SK-N-SH (cell line): Measurements from ENCODE around the gene ATXN2.

ENCODE experiments used
- GABPA ChIP-seq: IDR thresholded peaks from 2 replicates; pipeline ENCODE4 v1.4.0; 2012; ENCODE audit warnings: low read depth, mild to moderate bottlenecking
- POLR2AphosphoS5 ChIP-seq: IDR thresholded peaks from 2 replicates; pipeline ENCODE4 v1.6.1; 2012; ENCODE audit warnings: low read depth, low read length
- RFX5 ChIP-seq: IDR thresholded peaks from 2 replicates; pipeline ENCODE4 v1.6.1; 2012; ENCODE audit warnings: mild to moderate bottlenecking, improper control_type of control experiment, low read length
- TAF1 ChIP-seq: IDR thresholded peaks from 2 replicates; pipeline ENCODE4 v1.6.1; 2012; ENCODE audit warnings: low read depth, mild to moderate bottlenecking, low read length, moderate library complexity, borderline replicate concordance
- TF ChIP-seq, protein P1 (sequence below): fragments of 200-600 bp; sonication (generic); IDR thresholded peaks from 2 replicates; pipeline ENCODE4 v1.6.1; 2017; ENCODE audit warnings: antibody characterized with exemption, mild to moderate bottlenecking, moderate library complexity
- TF ChIP-seq, protein P2 (sequence below): IDR thresholded peaks from 2 replicates; pipeline ENCODE4 v1.4.0; 2012; ENCODE audit warnings: low read depth
- TF ChIP-seq, protein P3 (sequence below): IDR thresholded peaks from 2 replicates; pipeline ENCODE4 v1.6.1; 2012; ENCODE audit warnings: mild to moderate bottlenecking, low read depth, low read length, moderate library complexity

DNA sequence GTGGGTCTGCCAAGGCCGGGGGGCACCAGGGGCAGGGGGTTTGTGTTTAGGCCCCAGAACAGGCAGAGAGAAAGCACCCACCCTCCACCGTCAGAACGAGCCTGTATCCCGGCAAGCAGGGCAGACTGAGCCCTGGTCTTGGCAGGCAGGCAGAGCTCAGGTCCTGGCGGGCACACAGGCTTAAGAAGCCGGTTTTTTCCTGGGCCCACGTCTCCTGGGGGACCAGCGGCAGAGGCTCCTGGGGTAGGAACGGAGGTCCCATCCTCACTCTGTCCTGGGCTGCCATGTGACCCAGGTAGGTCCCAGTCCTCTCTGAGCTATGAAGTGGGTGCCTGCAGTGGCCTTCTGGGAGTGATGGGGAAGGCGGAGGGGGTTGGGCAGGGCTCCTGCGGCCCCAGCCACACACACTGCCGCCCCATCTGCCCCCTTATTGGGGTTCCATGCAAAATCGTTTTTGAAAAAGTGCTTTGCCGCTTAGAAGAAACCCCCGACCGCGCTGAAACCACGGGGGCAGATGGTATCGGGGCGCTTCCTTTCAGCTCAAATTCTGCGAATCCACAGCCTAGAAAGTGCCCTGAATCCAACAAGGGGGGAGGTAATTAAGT lies 169.2 kb downstream of the ATXN2 start:
- TF ChIP-seq, protein P1, sequence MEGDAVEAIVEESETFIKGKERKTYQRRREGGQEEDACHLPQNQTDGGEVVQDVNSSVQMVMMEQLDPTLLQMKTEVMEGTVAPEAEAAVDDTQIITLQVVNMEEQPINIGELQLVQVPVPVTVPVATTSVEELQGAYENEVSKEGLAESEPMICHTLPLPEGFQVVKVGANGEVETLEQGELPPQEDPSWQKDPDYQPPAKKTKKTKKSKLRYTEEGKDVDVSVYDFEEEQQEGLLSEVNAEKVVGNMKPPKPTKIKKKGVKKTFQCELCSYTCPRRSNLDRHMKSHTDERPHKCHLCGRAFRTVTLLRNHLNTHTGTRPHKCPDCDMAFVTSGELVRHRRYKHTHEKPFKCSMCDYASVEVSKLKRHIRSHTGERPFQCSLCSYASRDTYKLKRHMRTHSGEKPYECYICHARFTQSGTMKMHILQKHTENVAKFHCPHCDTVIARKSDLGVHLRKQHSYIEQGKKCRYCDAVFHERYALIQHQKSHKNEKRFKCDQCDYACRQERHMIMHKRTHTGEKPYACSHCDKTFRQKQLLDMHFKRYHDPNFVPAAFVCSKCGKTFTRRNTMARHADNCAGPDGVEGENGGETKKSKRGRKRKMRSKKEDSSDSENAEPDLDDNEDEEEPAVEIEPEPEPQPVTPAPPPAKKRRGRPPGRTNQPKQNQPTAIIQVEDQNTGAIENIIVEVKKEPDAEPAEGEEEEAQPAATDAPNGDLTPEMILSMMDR: no peak
- TF ChIP-seq, protein P2, sequence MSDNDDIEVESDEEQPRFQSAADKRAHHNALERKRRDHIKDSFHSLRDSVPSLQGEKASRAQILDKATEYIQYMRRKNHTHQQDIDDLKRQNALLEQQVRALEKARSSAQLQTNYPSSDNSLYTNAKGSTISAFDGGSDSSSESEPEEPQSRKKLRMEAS: no peak
- TF ChIP-seq, protein P3, sequence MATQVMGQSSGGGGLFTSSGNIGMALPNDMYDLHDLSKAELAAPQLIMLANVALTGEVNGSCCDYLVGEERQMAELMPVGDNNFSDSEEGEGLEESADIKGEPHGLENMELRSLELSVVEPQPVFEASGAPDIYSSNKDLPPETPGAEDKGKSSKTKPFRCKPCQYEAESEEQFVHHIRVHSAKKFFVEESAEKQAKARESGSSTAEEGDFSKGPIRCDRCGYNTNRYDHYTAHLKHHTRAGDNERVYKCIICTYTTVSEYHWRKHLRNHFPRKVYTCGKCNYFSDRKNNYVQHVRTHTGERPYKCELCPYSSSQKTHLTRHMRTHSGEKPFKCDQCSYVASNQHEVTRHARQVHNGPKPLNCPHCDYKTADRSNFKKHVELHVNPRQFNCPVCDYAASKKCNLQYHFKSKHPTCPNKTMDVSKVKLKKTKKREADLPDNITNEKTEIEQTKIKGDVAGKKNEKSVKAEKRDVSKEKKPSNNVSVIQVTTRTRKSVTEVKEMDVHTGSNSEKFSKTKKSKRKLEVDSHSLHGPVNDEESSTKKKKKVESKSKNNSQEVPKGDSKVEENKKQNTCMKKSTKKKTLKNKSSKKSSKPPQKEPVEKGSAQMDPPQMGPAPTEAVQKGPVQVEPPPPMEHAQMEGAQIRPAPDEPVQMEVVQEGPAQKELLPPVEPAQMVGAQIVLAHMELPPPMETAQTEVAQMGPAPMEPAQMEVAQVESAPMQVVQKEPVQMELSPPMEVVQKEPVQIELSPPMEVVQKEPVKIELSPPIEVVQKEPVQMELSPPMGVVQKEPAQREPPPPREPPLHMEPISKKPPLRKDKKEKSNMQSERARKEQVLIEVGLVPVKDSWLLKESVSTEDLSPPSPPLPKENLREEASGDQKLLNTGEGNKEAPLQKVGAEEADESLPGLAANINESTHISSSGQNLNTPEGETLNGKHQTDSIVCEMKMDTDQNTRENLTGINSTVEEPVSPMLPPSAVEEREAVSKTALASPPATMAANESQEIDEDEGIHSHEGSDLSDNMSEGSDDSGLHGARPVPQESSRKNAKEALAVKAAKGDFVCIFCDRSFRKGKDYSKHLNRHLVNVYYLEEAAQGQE: no peak
- no peak for TF ChIP-seq RFX5
- TF ChIP-seq TAF1: no peak
- no peak for TF ChIP-seq GABPA
- TF ChIP-seq POLR2AphosphoS5: no peak
